ENCODE results near the gene GJC3. TPM values are rescaled to one million over a fixed set of nuclear protein-coding genes. Genes with fewer than 3 reads are reported as not detected.

The GJC3 gene
- total RNA-seq, 1 donor from 2014 or later: not detected

GRCh38 chr7:99919814-99920112, 9.7 kb downstream of the GJC3 start:
- no peaks in the 10 kb centered on the region for H3K36me3 Mint-ChIP-seq (ENCODE audit: unreplicated experiment)
- H3K27me3 Mint-ChIP-seq (ENCODE audit: unreplicated experiment): peaks cover 8% of the 10 kb centered on the region
- TF ChIP-seq CTCF (IDR thresholded peaks at IDR 0.05; ENCODE audit: partially characterized antibody, unreplicated experiment): no peak
- no peak for DNase-seq
- H3K27ac Mint-ChIP-seq (ENCODE audit: unreplicated experiment): peak overlapping the region; percentile 68
- H3K4me1 Mint-ChIP-seq (ENCODE audit: low read depth, unreplicated experiment): peaks cover 5% of the 10 kb centered on the region
- peak overlapping the region; percentile 90 for H3K4me3 Mint-ChIP-seq (ENCODE audit: unreplicated experiment)
- no peaks in the 10 kb centered on the region for H3K9me3 Mint-ChIP-seq (ENCODE audit: unreplicated experiment)

GRCh38 chr7:99918959-99919813, 10.2 kb downstream of the GJC3 start, which contains the start of gene TRIM4:
Gene TRIM4 (minus strand): TSS chr7:99919530. CDS start chr7:99919401, 129 bp downstream.
- Mint-ChIP-seq H3K4me3 (ENCODE audit: unreplicated experiment) (peak within 1 kb of the TSS; percentile 90), H3K36me3 (ENCODE audit: unreplicated experiment) (no peaks in the 10 kb centered on the region), H3K4me1 (ENCODE audit: low read depth, unreplicated experiment) (peaks cover 5% of the 10 kb centered on the region), H3K9me3 (ENCODE audit: unreplicated experiment) (no peaks in the 10 kb centered on the region), H3K27ac (ENCODE audit: unreplicated experiment) (peak within 1 kb of the TSS; percentile 68), H3K27me3 (ENCODE audit: unreplicated experiment) (peaks cover 6% of the 10 kb centered on the region)
- no peak for TF ChIP-seq CTCF (IDR thresholded peaks at IDR 0.05; ENCODE audit: partially characterized antibody, unreplicated experiment)
- DNase-seq: peak; percentile 83

- Mint-ChIP-seq H3K4me1 (ENCODE audit: low read depth, unreplicated experiment) (no peaks in the 10 kb centered on the region), H3K4me3 (ENCODE audit: unreplicated experiment) (no peak overlapping the region), H3K27me3 (ENCODE audit: unreplicated experiment) (no peaks in the 10 kb centered on the region), H3K36me3 (ENCODE audit: unreplicated experiment) (no peaks in the 10 kb centered on the region), H3K9me3 (ENCODE audit: unreplicated experiment) (no peaks in the 10 kb centered on the region), H3K27ac (ENCODE audit: unreplicated experiment) (no peak overlapping the region)
- DNase-seq: no peak
- TF ChIP-seq CTCF (IDR thresholded peaks at IDR 0.05; ENCODE audit: partially characterized antibody, unreplicated experiment): no peak
Measured at GRCh38 chr7:99910976-99911375, 18.4 kb downstream of the GJC3 start.

GRCh38 chr7:99901581-99901980, 27.8 kb downstream of the GJC3 start:
- Mint-ChIP-seq H3K4me3 (ENCODE audit: unreplicated experiment) (no peak overlapping the region), H3K27ac (ENCODE audit: unreplicated experiment) (no peak overlapping the region), H3K4me1 (ENCODE audit: low read depth, unreplicated experiment) (no peaks in the 10 kb centered on the region), H3K36me3 (ENCODE audit: unreplicated experiment) (peaks cover 14% of the 10 kb centered on the region), H3K27me3 (ENCODE audit: unreplicated experiment) (no peaks in the 10 kb centered on the region), H3K9me3 (ENCODE audit: unreplicated experiment) (no peaks in the 10 kb centered on the region)
- TF ChIP-seq CTCF (IDR thresholded peaks at IDR 0.05; ENCODE audit: partially characterized antibody, unreplicated experiment): no peak
- DNase-seq: no peak

GRCh38 chr7:99899830-99900519, 29.4 kb downstream of the GJC3 start:
- H3K4me1 Mint-ChIP-seq (ENCODE audit: low read depth, unreplicated experiment): no peaks in the 10 kb centered on the region

More at GRCh38 chr7:99899830-99900519, 29.4 kb downstream of the GJC3 start:
- Mint-ChIP-seq H3K4me3 (ENCODE audit: unreplicated experiment) (no peak overlapping the region), H3K36me3 (ENCODE audit: unreplicated experiment) (peaks cover 14% of the 10 kb centered on the region), H3K27ac (ENCODE audit: unreplicated experiment) (no peak overlapping the region), H3K27me3 (ENCODE audit: unreplicated experiment) (no peaks in the 10 kb centered on the region), H3K9me3 (ENCODE audit: unreplicated experiment) (no peaks in the 10 kb centered on the region)
- no peak for TF ChIP-seq CTCF (IDR thresholded peaks at IDR 0.05; ENCODE audit: partially characterized antibody, unreplicated experiment)
- DNase-seq: no peak
